NT2/D1 (cell line): Measurements from ENCODE around the gene APOA1.

Source experiments
- SUZ12 ChIP-seq: IDR thresholded peaks from 2 replicates; pipeline ENCODE4 v1.6.1; 2011; ENCODE audit not compliant: insufficient read length, insufficient read depth; ENCODE audit errors: extremely low read depth
- ZNF274 ChIP-seq: IDR thresholded peaks from 2 replicates; pipeline ENCODE4 v1.6.1; 2011; ENCODE audit warnings: mild to moderate bottlenecking, low read depth, low read length

DNA sequence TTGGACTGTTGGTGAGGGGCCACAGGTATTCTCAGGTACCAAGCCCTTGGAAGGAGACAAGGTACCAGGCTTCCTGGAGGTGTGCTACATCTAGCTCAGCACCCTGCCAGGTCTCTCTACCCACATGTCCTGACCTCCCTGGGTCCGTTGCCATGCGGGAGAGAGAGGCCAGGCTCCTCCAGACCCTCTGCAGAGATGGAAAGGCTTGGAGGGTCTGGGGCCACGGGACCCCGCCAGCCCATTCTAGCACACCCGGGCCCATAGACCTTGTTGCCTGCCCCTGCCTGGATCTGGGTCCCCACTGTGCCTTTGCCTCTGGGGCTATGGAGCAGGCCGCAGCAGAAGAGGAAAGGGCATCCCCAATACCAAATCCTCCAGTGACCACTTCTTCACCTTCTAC is 10.0 kb downstream of the APOA1 start:
- TF ChIP-seq ZNF274 = no peak
- TF ChIP-seq SUZ12 = no peak
